VCaP (cell line): ENCODE measurements around the gene PTGER3.

ENCODE experiments used
- H3K27ac ChIP-seq: fragments of 450-650 bp; 2 replicates; pipeline ENCODE4 v1.5.1; 2017
- TF ChIP-seq, protein P1 (sequence below): fragments of 450-650 bp; conservative IDR thresholded peaks from 2 replicates; pipeline ENCODE4 v1.5.1; 2017; ENCODE audit warnings: mild to moderate bottlenecking, moderate library complexity

Gene PTGER3

DNA sequence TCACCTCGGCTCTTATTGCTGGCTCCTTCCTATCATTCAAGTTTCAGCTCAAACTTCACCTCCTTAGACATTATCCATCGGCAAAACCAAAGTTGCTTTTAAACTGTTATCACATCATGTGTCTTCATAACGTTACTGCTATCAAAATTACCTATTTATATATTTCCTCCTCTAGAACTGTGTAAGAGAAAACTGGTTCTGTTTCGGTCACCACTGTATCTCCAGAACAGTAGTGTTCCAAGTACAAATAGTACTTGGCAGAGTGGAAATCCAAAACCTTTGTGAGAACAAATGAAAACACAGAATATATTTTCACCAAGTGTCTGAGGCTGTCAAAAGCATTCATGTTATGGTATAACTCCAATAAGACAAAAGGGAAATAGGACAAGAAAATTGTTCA, 24.1 kb upstream of the PTGER3 start:
- TF ChIP-seq, protein P1, sequence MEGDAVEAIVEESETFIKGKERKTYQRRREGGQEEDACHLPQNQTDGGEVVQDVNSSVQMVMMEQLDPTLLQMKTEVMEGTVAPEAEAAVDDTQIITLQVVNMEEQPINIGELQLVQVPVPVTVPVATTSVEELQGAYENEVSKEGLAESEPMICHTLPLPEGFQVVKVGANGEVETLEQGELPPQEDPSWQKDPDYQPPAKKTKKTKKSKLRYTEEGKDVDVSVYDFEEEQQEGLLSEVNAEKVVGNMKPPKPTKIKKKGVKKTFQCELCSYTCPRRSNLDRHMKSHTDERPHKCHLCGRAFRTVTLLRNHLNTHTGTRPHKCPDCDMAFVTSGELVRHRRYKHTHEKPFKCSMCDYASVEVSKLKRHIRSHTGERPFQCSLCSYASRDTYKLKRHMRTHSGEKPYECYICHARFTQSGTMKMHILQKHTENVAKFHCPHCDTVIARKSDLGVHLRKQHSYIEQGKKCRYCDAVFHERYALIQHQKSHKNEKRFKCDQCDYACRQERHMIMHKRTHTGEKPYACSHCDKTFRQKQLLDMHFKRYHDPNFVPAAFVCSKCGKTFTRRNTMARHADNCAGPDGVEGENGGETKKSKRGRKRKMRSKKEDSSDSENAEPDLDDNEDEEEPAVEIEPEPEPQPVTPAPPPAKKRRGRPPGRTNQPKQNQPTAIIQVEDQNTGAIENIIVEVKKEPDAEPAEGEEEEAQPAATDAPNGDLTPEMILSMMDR = no peak
- no peak overlapping the region for H3K27ac ChIP-seq

DNA sequence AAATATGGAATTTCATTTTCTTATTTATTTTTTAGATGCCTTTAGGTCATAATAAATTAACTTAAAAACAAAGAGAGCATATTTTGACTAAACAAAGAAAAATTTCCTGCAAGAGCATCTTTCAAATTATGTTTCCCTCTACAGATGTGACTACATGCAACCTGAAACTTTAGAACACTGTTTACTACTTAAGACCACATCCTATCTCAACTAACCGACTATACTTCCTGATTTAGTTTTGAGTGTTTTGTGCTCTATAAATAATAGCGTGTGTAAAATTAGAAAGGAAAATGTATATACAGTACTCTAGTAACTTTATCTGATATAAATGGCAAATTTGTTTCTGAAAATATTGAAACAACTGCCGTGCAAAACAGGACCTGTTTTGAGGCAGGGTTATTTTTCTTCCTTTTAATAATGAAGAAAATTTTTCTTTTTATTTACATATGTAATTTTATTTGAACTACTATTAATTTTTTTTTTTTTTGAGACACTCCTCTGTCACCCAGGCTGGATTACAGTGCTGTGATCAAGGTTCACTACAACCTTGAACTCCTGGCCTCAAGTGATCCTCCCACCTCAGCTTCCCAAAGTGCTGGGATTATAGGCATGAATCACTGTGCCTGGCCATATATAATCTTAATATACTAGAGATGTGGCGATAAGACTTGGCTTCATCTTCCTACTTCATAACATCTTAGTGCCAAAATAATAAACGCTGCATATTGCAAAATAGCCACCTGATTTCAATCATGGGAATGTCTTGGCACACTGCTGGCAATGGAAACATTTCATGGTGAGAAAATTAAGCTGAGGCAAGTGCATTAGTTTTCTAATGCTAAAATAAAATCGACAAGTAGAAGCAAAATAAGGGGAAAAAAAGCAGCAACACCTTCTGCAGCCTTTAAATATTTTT, 21.0 kb upstream of the PTGER3 start:
- no peak overlapping the region for H3K27ac ChIP-seq
- TF ChIP-seq, protein P1 = no peak

DNA sequence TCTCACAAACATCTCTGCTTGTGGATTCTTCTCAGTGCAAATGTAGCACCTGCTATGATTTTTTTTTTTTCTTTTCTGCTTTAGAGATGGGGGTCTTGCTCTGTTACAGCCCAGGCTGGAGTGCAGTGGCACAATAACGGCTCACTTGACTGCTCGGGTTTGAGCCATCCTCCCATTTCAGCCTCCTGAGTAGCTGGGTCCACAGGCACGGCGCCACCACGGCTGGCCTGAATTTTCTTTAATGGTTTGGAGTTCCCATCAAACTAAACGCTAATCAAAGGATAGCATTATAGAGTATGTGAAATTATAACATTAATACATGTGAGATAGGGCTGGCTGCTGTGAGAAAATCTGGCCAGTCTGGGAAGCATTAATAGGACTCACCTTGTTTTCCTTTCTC, 7.2 kb upstream of the PTGER3 start:
- TF ChIP-seq, protein P1 = no peak
- H3K27ac ChIP-seq = no peak overlapping the region

DNA sequence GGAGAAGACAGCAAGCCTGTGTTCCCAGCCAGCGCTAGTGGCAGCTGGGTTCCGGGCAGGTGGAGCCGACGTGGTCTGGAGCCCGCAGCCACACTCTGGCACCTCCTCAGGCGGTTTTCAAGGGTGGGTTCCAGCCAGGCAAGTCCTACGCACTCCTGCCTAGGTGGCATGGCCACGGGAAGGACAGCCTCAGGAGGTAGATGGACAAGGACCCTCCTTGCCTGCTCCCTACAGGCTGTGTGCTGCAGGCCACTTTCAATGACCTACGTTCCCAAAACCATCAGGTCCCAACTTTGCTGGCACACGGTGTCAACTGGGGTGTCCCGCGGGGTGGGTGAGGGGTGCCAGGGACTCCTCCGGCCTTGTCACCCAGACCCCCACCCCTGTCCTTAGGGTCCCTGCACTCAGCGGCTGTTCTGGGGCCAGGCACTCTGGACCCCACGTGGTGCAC, 6.7 kb upstream of the PTGER3 start:
- TF ChIP-seq, protein P1 = no peak
- H3K27ac ChIP-seq = no peak overlapping the region

DNA sequence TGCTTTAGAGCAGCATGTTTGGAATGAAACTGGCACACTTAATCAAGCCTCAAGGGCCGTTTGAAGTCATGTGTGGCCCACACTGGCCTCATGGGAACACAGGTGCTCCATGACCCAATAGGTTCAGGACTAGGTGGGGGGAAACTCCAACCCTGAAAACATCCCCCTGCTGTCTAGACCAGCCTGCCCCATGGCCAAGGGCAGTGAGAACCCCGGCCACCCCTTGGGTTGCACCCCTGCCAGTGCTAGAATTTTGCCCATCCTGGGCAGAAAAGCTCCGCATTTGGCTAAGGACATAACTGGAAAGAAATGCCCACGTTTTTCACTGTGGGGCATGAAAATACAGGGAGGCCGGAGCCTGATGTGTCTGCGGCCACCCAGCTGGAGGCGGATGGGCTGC, 6.1 kb upstream of the PTGER3 start:
- no peak overlapping the region for H3K27ac ChIP-seq
- TF ChIP-seq, protein P1 = no peak

DNA sequence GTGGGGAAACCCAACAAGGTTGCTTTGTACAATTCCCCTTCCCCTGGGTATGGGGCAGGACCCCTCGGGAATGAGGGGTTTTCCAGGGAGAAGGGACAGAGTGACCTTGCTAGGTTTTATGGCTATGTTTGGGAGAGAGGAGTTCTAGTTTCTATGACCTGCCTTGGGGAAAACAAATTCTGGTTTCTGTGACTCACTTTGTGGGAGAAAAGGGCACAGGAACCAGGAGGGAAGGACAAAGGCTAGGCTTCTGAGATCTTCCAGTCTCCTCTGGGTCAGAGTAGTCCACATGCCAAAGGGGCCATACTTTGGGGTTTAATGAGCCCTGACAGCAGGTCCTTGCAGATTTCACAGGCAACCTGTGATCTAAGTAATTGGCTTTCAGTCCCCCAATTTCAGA, 5.5 kb upstream of the PTGER3 start:
- no peak overlapping the region for H3K27ac ChIP-seq
- TF ChIP-seq, protein P1 = no peak

DNA sequence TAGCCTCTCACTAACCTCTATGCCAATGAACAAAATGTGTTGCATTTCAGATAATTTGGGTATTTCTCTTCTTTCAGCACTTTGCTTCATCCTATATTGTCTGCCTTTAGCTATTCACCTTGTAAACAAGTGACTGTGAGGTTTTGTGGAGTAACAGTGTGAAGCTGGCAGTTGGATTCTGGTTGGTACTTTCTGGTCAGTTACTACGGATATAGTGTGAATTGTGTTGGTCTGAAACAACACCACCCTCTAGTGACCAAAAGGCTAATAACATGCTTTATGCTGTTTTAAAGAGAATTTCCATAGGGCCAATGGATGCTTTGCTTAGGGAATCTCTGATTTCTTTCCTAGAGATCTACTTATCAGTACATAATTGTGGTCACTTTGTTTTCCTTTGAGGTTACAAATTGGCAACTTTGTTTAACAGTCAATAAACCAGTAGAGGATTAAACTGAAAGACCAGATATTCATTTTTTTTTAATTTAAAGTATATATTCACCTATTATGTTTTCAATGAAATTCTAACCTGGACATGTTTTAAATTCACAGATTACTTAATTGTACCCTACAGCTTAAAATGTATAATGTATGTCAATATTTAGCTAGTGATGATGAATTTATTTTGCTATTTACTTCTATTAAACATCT, 2.5 kb upstream of the PTGER3 start:
- TF ChIP-seq, protein P1 = peak; percentile 89
- H3K27ac ChIP-seq = no peak overlapping the region
